GM12878 (cell line): ENCODE results near the gene CELF2. TPM values are rescaled to one million over a fixed set of nuclear protein-coding genes. Genes with fewer than 3 reads are reported as not detected.

ENCODE experiments used
- ATAC-seq: fragments of 200-7000 bp; cut with Tn5 transposase; 3 replicates; pipeline ENCODE4 v1.9.1; 2020; ENCODE audit warnings: mild to moderate bottlenecking, moderate library complexity
- BruUV-seq: library from RNA; stranded (reverse); fragments of 400-500 nt; replicated peaks from 2 replicates; lab custom pipeline; 2021; lab: Mats Ljungman, UMichigan
- CTCF ChIA-PET: fragments of 300-600 bp; sonication (Branson Sonifier 250); formaldehyde crosslinking; extraction: SDS; loops from one replicate; lab custom pipeline; 2021; ENCODE audit warnings: inconsistent platforms; lab: Yijun Ruan, JAX
- POLR2A ChIA-PET: fragments of 350-600 bp; formaldehyde crosslinking; extraction: SDS; loops from one replicate; lab custom pipeline; 2021; ENCODE audit warnings: inconsistent platforms; lab: Charles Lee
- RAD21 ChIA-PET: fragments of 300-600 bp; sonication (Branson Sonifier 250); formaldehyde crosslinking; loops from one replicate; lab custom pipeline; 2023; ENCODE audit warnings: antibody characterized with exemption; ENCODE audit not compliant: unreplicated experiment; lab: Charles Lee
- SMC1A ChIA-PET: fragments of 300-600 bp; sonication (Branson Sonifier 250); formaldehyde crosslinking; loops from one replicate; lab custom pipeline; 2023; ENCODE audit not compliant: unreplicated experiment, uncharacterized antibody; lab: Charles Lee
- DNase-seq: peaks from one replicate; pipeline ENCODE4 v3.0.0-alpha.2; 2011; ENCODE audit warnings: low read depth, low spot score
- FAIRE-seq: peaks from 3 replicates; lab custom pipeline; 2011; peaks lifted over from hg19 to GRCh38; lab: Jason Lieb, UNC
- H2AFZ ChIP-seq: 2 replicates; pipeline ENCODE4 v1.6.0; 2011; ENCODE audit warnings: low read depth, low read length, control low read depth; ENCODE audit not compliant: control insufficient read depth
- H3K27ac ChIP-seq: 2 replicates; pipeline ENCODE4 v1.5.1; 2011; ENCODE audit warnings: control low read depth; ENCODE audit not compliant: control insufficient read depth, insufficient read depth
- H3K27me3 ChIP-seq, 2 experiments: replicated peaks in 1 of 2; 2 replicates each; pipeline versions ENCODE4 v1.6.0 to v1.6.1; 2011; ENCODE audit warnings: low read length in 1 of 2; ENCODE audit not compliant: control insufficient read depth in 2 of 2, insufficient read depth in 2 of 2
- H3K36me3 ChIP-seq, 2 experiments: 2 replicates each; pipeline ENCODE4 v1.5.1; 2011; ENCODE audit warnings: low read length in 1 of 2; ENCODE audit not compliant: control insufficient read depth in 2 of 2, insufficient read depth in 2 of 2
- H3K4me1 ChIP-seq: 2 replicates; pipeline ENCODE4 v1.6.1; 2011; ENCODE audit warnings: mild to moderate bottlenecking, low read length, moderate library complexity, mixed read lengths; ENCODE audit not compliant: control insufficient read depth, insufficient read depth
- H3K4me2 ChIP-seq: 2 replicates; pipeline ENCODE4 v1.6.0; 2011; ENCODE audit warnings: control low read depth; ENCODE audit not compliant: control insufficient read depth, insufficient read depth
- H3K4me3 ChIP-seq: fragments of 200-600 bp; sonication (generic); 2 replicates; pipeline ENCODE4 v1.5.1; 2016
- H3K79me2 ChIP-seq: 2 replicates; pipeline ENCODE4 v1.6.0; 2011; ENCODE audit warnings: low read length; ENCODE audit not compliant: control insufficient read depth, insufficient read depth
- H3K9ac ChIP-seq: 2 replicates; pipeline ENCODE4 v1.8.0; 2011; ENCODE audit warnings: low read length, control low read depth, mixed read lengths; ENCODE audit not compliant: control insufficient read depth, insufficient read depth
- H3K9me3 ChIP-seq: replicated peaks from 3 replicates; pipeline ENCODE4 v1.5.1; 2011; ENCODE audit warnings: mild to moderate bottlenecking, low read length; ENCODE audit not compliant: control insufficient read depth, insufficient read depth
- H4K20me1 ChIP-seq: 2 replicates; pipeline ENCODE4 v1.6.0; 2011; ENCODE audit not compliant: control insufficient read depth, insufficient read depth
- BRCA1 ChIP-seq: IDR thresholded peaks from 2 replicates; pipeline ENCODE4 v1.6.1; 2011; ENCODE audit warnings: low read depth, low read length, improper control_type of control experiment
- GATAD2B ChIP-seq: fragments of 450-650 bp; conservative IDR thresholded peaks from 2 replicates; pipeline ENCODE4 v1.6.1; 2017; ENCODE audit warnings: low read depth, mild to moderate bottlenecking, moderate library complexity
- IKZF1 ChIP-seq: fragments of 450-650 bp; conservative IDR thresholded peaks from 2 replicates; pipeline ENCODE4 v1.6.1; 2017; ENCODE audit warnings: antibody characterized with exemption, mild to moderate bottlenecking
- KLF5 ChIP-seq: fragments of 450-650 bp; IDR thresholded peaks from 2 replicates; pipeline ENCODE4 v1.6.1; 2014; ENCODE audit warnings: mild to moderate bottlenecking; ENCODE audit not compliant: partially characterized antibody
- MAX ChIP-seq: IDR thresholded peaks from 2 replicates; pipeline ENCODE4 v1.6.1; 2012; ENCODE audit warnings: low read depth, low read length, improper control_type of control experiment
- NFYA ChIP-seq: IDR thresholded peaks from 2 replicates; pipeline ENCODE4 v1.6.1; 2011; ENCODE audit warnings: low read depth, mild to moderate bottlenecking, low read length, improper control_type of control experiment, borderline replicate concordance
- RCOR1 ChIP-seq: conservative IDR thresholded peaks from 2 replicates; pipeline ENCODE4 v1.6.1; 2012; ENCODE audit warnings: low read depth, low read length, improper control_type of control experiment
- RELA ChIP-seq: fragments of 450-650 bp; IDR thresholded peaks from 2 replicates; pipeline ENCODE4 v1.8.0; 2014; ENCODE audit warnings: borderline replicate concordance; ENCODE audit not compliant: partially characterized antibody
- RUNX3 ChIP-seq: IDR thresholded peaks from 2 replicates; pipeline ENCODE4 v1.6.1; 2012; ENCODE audit warnings: low read length, inconsistent platforms
- SIN3A ChIP-seq: IDR thresholded peaks from 2 replicates; pipeline ENCODE4 v1.6.1; 2012; ENCODE audit warnings: low read depth, low read length, improper control_type of control experiment
- SPI1 ChIP-seq: IDR thresholded peaks from 2 replicates; pipeline ENCODE4 v1.6.1; 2011; ENCODE audit warnings: low read depth, mild to moderate bottlenecking, low read length, moderate library complexity, borderline replicate concordance; ENCODE audit not compliant: insufficient read depth
- STAT1 ChIP-seq: fragments of 450-650 bp; conservative IDR thresholded peaks from 2 replicates; pipeline ENCODE4 v1.6.1; 2014; ENCODE audit warnings: antibody characterized with exemption, mild to moderate bottlenecking
- TCF12 ChIP-seq: IDR thresholded peaks from 2 replicates; pipeline ENCODE4 v1.6.1; 2011; ENCODE audit warnings: low read depth, mild to moderate bottlenecking, low read length
- ZNF217 ChIP-seq: fragments of 450-650 bp; IDR thresholded peaks from 2 replicates; pipeline ENCODE4 v1.6.1; 2017; ENCODE audit warnings: antibody characterized with exemption, mild to moderate bottlenecking
- ZNF24 ChIP-seq: fragments of 450-650 bp; IDR thresholded peaks from 2 replicates; pipeline ENCODE4 v1.6.1; 2017; ENCODE audit warnings: antibody characterized with exemption, mild to moderate bottlenecking
- WGBS: methylation state at CpG from one replicate; pipeline ENCODE4 v1.1.6; 2016; ENCODE audit warnings: low lambda C conversion rate; ENCODE audit not compliant: insufficient replicate concordance, insufficient coverage; ENCODE audit errors: missing lambda C conversion rate; 5-methylcytosine and 5-hydroxymethylcytosine counted together
- in situ Hi-C: fragments of 300-500 bp; cut with MboI; formaldehyde crosslinking; loops from 9 replicates; pipeline ENCODE4 v1.14.3; 2018; ENCODE audit warnings: mixed read lengths
- intact Hi-C: fragments of 100-400 bp; cut with micrococcal nuclease; formaldehyde crosslinking; loops from one replicate; pipeline ENCODE4 v1.14.2; 2022; ENCODE audit not compliant: unreplicated experiment
- polyA plus RNA-seq, 11 experiments: library from polyadenylated mRNA; depleted of rRNA in 4 of 11; unstranded in 6 of 11; stranded (reverse) in 5 of 11; fragments of >200 nt; fragmentation: Nextera tagmentation in 4 of 11; fragmentation: Illumina TruSeq in 1 of 11; extraction: Ambion mirVana in 4 of 11; extraction: Trizol in 1 of 11; gene quantifications; 1 replicate in 1 of 11; 2 replicates in 10 of 11; pipeline versions ENCODE4 v1.2.1 to v1.2.3, GENCODE V29; 2011 to 2016; ENCODE audit warnings: inconsistent platforms in 2 of 11, missing spikeins in 2 of 11, low read depth in 1 of 11
- total RNA-seq, 4 experiments: library from RNA; depleted of rRNA in 3 of 4; stranded (reverse); fragments of >200 nt in 3 of 4; fragmentation: Illumina TruSeq in 1 of 4; extraction: Trizol in 1 of 4; gene quantifications; 2 replicates each; pipeline versions ENCODE4 v1.2.1 to v1.2.3, GENCODE V29; 2013 to 2021
- TF ChIP-seq, protein P1 (sequence below): fragments of 450-650 bp; IDR thresholded peaks from 2 replicates; pipeline ENCODE4 v1.6.1; 2014; ENCODE audit warnings: mild to moderate bottlenecking

Gene CELF2
- total and polyA plus RNA-seq, 10 of the 15 experiments (the other 5 are each of a cell fraction or from before 2014, with no cell fraction given): 20.8 to 129 (median 86.3) TPM

- CTCF ChIA-PET: no interaction called here
- RAD21 ChIA-PET: interaction anchor here (0.7 kb wide), 1 partner anchor 56 kb away, joined by 3 read pairs; no protein-coding TSS in a partner anchor
Observed at GRCh38 chr10:11107948-11108347, 90.3 kb downstream of the CELF2 start.

GRCh38 chr10:11108356-11108755 lies 90.7 kb downstream of the CELF2 start:
- FAIRE-seq (no peak), DNase-seq (no peak), ATAC-seq (no peak)
- Histone ChIP-seq H3K36me3 (no peaks in the 10 kb centered on the region), H3K27ac (no peak overlapping the region), H3K79me2 (no peaks in the 10 kb centered on the region), H3K4me2 (no peak overlapping the region), H2AFZ (no peak overlapping the region), H4K20me1 (no peaks in the 10 kb centered on the region), H3K4me3 (no peak overlapping the region), H3K4me1 (peaks cover 18% of the 10 kb centered on the region), H3K9ac (no peak overlapping the region)
- in situ Hi-C loops: loop anchor here (25.0 kb wide), 1 partner anchor 354 kb away; no protein-coding TSS in a partner anchor
- SMC1A ChIA-PET: interaction anchor here (0.9 kb wide), 1 partner anchor 162 kb away, joined by 3 read pairs; no protein-coding TSS in a partner anchor
- POLR2A ChIA-PET: no interaction called here
- no TSS peak for BruUV-seq
- CTCF ChIA-PET: interaction anchor here (0.7 kb wide), 1 partner anchor 162 kb away, joined by 5 read pairs; no protein-coding TSS in a partner anchor
- TF ChIP-seq KLF5 (no peak), BRCA1 (no peak), STAT1 (no peak), MAX (no peak), IKZF1 (no peak), RCOR1 (no peak), RUNX3 (no peak)
- TF ChIP-seq, all 136 proteins: peak for 0
- 73% methylated on average over 5 of the region's 5 CpGs for WGBS
- Histone ChIP-seq H3K27me3 (no peaks in the 10 kb centered on the region), H3K9me3 (peaks cover 3% of the 10 kb centered on the region; the same call in 2 of the 3 replicates)
- RAD21 ChIA-PET: interaction anchor here (0.7 kb wide), 1 partner anchor 56 kb away, joined by 3 read pairs; no protein-coding TSS in a partner anchor
- intact Hi-C loops: loop anchor here (5.0 kb wide), 1 partner anchor 139 kb away; no protein-coding TSS in a partner anchor

More at GRCh38 chr10:11107948-11108347, 90.3 kb downstream of the CELF2 start:
- in situ Hi-C loops (loop anchor here (25.0 kb wide), 1 partner anchor 354 kb away; no protein-coding TSS in a partner anchor), intact Hi-C loops (loop anchor here (5.0 kb wide), 1 partner anchor 139 kb away; no protein-coding TSS in a partner anchor)
- H4K20me1 ChIP-seq: no peaks in the 10 kb centered on the region
- H3K9me3 ChIP-seq: peaks cover 3% of the 10 kb centered on the region; the same call in 2 of the 3 replicates
- no peak overlapping the region for H3K27ac ChIP-seq
- peaks cover 18% of the 10 kb centered on the region for H3K4me1 ChIP-seq
- H2AFZ ChIP-seq: no peak overlapping the region
- no peak for ATAC-seq
- ChIA-PET SMC1A (interaction anchor here (0.9 kb wide), 1 partner anchor 163 kb away, joined by 3 read pairs; no protein-coding TSS in a partner anchor), POLR2A (no interaction called here)
- no TSS peak for BruUV-seq
- H3K79me2 ChIP-seq: no peaks in the 10 kb centered on the region
- no peak overlapping the region for H3K9ac ChIP-seq
- H3K4me3 ChIP-seq: no peak overlapping the region
- no peak for FAIRE-seq
- TF ChIP-seq NFYA: no peak
- TF ChIP-seq ZNF24: no peak
- no peak for TF ChIP-seq TCF12
- TF ChIP-seq SIN3A: no peak
- TF ChIP-seq SPI1: no peak
- no peak for TF ChIP-seq ZNF217
- no peak for TF ChIP-seq GATAD2B
- TF ChIP-seq, protein P1, sequence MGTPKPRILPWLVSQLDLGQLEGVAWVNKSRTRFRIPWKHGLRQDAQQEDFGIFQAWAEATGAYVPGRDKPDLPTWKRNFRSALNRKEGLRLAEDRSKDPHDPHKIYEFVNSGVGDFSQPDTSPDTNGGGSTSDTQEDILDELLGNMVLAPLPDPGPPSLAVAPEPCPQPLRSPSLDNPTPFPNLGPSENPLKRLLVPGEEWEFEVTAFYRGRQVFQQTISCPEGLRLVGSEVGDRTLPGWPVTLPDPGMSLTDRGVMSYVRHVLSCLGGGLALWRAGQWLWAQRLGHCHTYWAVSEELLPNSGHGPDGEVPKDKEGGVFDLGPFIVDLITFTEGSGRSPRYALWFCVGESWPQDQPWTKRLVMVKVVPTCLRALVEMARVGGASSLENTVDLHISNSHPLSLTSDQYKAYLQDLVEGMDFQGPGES: no peak
- no peak for TF ChIP-seq RUNX3
- TF ChIP-seq RELA: no peak
- no peaks in the 10 kb centered on the region for H3K36me3 ChIP-seq
- no peak for DNase-seq
- no peaks in the 10 kb centered on the region for H3K27me3 ChIP-seq
- no peak overlapping the region for H3K4me2 ChIP-seq
